ENCODE data around the gene GABRB3.

The GABRB3 gene

DNA sequence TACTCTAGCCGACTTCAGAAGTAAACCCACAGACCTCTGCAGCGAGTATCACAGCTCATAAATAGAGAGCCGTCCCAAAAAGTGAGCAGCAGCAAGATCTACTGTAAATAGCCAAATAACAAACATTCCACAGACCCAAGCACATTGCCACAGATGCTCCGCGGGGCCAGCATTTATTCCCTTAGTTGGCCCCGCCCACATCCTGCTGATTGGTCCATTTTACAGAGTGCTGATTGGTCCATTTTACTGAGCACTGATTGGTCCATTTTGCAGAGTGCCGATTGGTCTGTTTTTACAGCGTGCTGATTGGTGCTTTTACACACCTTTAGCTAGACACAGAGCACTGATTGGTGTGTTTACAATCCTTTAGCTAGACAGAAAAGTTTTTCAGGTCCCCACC is 17.3 kb upstream of the GABRB3 start:
- TF ChIP-seq, protein P1, sequence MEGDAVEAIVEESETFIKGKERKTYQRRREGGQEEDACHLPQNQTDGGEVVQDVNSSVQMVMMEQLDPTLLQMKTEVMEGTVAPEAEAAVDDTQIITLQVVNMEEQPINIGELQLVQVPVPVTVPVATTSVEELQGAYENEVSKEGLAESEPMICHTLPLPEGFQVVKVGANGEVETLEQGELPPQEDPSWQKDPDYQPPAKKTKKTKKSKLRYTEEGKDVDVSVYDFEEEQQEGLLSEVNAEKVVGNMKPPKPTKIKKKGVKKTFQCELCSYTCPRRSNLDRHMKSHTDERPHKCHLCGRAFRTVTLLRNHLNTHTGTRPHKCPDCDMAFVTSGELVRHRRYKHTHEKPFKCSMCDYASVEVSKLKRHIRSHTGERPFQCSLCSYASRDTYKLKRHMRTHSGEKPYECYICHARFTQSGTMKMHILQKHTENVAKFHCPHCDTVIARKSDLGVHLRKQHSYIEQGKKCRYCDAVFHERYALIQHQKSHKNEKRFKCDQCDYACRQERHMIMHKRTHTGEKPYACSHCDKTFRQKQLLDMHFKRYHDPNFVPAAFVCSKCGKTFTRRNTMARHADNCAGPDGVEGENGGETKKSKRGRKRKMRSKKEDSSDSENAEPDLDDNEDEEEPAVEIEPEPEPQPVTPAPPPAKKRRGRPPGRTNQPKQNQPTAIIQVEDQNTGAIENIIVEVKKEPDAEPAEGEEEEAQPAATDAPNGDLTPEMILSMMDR (IDR thresholded peaks at IDR 0.05) = no peak
- H3K4me3 ChIP-seq = no peak overlapping the region
- no peak overlapping the region for H3K27ac ChIP-seq
- DNase-seq (ENCODE audit: low spot score) = no peak

GRCh38 chr15:26781816-26782215 is 8.9 kb upstream of the GABRB3 start:
- no peak overlapping the region for H3K27ac ChIP-seq
- no peak for DNase-seq (ENCODE audit: low spot score)
- TF ChIP-seq, protein P1 (IDR thresholded peaks at IDR 0.05) = no peak
- no peak overlapping the region for H3K4me3 ChIP-seq

DNA sequence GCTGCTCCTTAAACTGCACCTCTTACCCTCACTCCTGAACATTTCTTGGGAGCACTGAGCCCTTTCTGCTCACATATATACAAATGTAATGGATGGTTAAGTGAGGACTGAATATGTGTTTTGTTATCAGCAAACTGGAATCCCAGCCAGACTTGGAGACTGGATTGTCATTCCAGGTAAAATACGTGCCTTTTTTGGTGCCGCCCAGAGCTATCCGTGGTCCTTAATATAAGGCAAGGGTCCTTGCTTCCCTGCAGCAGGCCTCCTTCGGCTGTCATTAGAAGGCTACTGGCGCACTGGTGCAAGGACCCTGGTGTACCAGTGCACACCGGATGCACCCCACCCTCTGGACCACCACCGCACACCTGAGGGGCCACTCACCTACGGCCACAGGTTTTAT is 1.1 kb upstream of the GABRB3 start:
- Histone ChIP-seq H3K27ac (no peak overlapping the region), H3K4me3 (no peak overlapping the region)
- TF ChIP-seq, protein P1 (IDR thresholded peaks at IDR 0.05) = no peak
- DNase-seq (ENCODE audit: low spot score) = no peak

DNA sequence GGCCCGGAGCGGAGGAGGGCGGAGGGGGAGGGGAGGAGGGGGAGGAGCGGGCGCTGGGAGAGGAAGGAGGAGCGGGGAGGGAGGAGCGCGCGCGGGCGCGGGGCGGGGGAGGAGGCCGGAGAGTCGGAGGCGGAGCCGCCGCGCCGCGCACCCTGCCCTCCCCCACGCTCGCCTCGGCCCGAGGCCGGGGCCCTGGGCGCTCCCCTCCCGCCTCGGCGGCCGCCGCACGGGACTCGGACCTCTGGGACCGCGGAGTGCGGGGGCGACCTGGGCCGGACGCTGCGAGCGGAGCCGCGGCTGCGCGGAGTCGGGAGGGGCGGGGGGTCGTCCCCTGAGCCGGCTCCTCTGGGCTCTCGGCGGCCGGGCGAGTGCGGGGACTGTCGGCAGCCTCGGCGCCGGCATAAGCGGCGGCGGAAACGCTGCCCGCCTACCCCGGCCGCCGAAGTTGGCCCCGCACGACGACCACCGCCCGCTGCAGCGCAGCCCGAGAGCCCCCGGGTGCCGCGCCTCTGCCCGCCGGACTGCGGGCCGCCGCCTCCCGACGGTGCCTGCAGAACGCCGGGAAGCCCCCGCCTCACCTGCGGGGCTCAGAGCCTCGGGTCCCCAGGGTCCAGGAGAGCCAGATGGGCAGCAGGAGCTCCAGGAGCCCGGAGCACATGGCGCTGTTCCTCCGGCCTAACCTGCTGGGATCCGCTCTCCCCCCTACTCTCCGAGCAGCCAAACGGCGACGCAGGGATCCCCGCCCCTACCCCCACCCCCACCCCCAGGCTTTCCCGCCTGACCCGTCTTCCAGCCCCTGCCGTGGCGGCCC is 406 bp upstream of the GABRB3 start:
- Histone ChIP-seq H3K4me3 (peak overlapping the region; percentile 73), H3K27ac (no peak overlapping the region)
- DNase-seq (ENCODE audit: low spot score) = no peak
- TF ChIP-seq, protein P1 (IDR thresholded peaks at IDR 0.05) = no peak

DNA sequence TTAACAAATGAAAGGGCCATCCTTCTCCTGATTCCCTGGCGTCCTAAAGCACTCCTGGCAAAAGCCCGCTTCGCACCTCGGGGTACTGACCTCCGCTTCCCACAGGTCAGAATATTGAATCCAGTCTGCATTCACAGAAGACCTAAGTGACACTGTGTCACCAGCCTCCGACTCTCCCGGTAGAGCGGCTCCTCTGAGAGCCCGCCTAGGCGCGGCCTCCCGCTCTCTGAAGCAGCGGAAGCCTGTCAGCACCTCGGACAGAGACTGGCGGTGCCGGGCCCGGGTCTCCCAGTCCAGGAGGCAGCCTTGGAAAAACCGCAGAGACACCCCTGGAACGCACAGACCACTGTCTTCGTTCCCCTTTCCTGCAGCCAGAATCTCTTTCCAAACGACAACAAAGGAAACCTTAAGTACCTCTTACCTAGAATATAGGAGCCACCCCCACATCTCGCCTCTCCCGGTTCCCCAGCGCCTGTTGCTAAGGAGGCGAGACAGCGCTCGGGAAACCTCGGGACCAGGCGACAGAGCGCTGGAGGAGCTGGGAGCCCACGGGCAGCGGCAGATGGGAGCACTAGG is 1.2 kb downstream of the GABRB3 start:
- Histone ChIP-seq H3K4me3 (peak overlapping the region; percentile 73), H3K27ac (no peak overlapping the region)
- TF ChIP-seq, protein P1 (IDR thresholded peaks at IDR 0.05) = no peak
- no peak for DNase-seq (ENCODE audit: low spot score)

DNA sequence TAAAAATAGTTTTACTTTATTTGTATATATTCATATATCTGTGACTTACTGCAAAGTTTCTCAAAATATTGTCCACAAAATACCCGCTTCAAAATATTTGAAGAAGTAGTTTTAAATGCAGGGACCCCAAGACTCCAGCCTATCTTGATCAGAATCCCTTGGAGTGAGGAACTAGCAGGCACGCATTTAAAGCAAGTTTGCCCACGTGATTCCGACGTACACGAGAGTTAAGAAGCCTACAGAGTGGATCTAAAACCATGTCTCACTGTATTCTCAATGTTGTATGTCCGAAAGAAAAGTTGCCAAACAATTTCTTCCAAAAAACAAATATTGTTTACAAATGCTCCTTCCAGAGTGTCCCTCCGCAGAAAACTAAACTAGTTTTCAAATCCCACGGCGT is 1.7 kb downstream of the GABRB3 start:
- H3K27ac ChIP-seq = no peak overlapping the region
- no peak overlapping the region for H3K4me3 ChIP-seq
- DNase-seq (ENCODE audit: low spot score) = no peak
- TF ChIP-seq, protein P1 (IDR thresholded peaks at IDR 0.05) = no peak

DNA sequence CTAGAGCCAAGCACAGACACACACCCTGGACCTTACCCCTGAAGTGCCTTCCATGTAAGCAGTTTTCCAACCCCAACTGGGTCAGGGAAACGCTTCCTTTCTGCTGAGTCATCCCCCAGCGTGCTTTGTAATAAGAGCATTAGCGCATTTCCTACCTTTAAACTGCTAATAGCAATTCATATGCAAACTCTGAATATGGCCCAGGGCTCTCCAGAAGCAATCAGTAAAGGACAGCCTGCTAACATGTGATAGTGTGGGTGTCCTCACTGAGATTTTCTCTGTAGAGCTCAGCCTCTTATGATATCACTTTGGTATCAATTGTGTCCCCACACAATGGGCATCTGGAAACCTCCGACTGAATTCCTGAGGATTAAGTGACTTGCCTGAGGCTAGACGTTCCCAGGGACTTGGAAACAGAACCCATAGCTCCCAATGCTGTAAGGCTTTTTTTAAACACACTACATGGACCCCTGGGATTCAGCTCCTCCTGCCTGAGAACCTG is 5.6 kb downstream of the GABRB3 start:
- H3K27ac ChIP-seq = no peak overlapping the region
- H3K4me3 ChIP-seq = no peak overlapping the region
- no peak for DNase-seq (ENCODE audit: low spot score)
- TF ChIP-seq, protein P1 (IDR thresholded peaks at IDR 0.05) = no peak

All from coronary artery (tissue), 2 donors.